OCI-LY7 (cell line): Measurements from ENCODE around the gene AUTS2.

ENCODE experiments used
- EZH2phosphoT487 ChIP-seq: fragments of 200-600 bp; sonication (generic); IDR thresholded peaks from 2 replicates; pipeline ENCODE4 v1.6.1; 2018; ENCODE audit warnings: low read depth, borderline replicate concordance, mild to moderate bottlenecking, mixed run types, antibody characterized with exemption, low read length, moderate library complexity, mixed read lengths
- TF ChIP-seq, protein P1 (sequence below): fragments of 200-600 bp; sonication (generic); conservative IDR thresholded peaks from 2 replicates; pipeline ENCODE4 v1.5.1; 2014; ENCODE audit warnings: mild to moderate bottlenecking, antibody characterized with exemption, low read length, moderate library complexity, mixed read lengths

GRCh38 chr7:69773535-69774225 lies 175.4 kb downstream of the AUTS2 start:
- TF ChIP-seq, protein P1, sequence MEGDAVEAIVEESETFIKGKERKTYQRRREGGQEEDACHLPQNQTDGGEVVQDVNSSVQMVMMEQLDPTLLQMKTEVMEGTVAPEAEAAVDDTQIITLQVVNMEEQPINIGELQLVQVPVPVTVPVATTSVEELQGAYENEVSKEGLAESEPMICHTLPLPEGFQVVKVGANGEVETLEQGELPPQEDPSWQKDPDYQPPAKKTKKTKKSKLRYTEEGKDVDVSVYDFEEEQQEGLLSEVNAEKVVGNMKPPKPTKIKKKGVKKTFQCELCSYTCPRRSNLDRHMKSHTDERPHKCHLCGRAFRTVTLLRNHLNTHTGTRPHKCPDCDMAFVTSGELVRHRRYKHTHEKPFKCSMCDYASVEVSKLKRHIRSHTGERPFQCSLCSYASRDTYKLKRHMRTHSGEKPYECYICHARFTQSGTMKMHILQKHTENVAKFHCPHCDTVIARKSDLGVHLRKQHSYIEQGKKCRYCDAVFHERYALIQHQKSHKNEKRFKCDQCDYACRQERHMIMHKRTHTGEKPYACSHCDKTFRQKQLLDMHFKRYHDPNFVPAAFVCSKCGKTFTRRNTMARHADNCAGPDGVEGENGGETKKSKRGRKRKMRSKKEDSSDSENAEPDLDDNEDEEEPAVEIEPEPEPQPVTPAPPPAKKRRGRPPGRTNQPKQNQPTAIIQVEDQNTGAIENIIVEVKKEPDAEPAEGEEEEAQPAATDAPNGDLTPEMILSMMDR = no peak
- no peak for TF ChIP-seq EZH2phosphoT487
